HG03575 (cell line): ENCODE measurements around the gene THOC7.

Source experiments
- ATAC-seq: cut with Tn5 transposase; IDR thresholded peaks from one replicate; pipeline ENCODE4 v1.9.1; 2021; ENCODE audit not compliant: unreplicated experiment, insufficient number of reproducible peaks, low FRiP score; ENCODE audit errors: extremely low read depth

Gene THOC7

DNA sequence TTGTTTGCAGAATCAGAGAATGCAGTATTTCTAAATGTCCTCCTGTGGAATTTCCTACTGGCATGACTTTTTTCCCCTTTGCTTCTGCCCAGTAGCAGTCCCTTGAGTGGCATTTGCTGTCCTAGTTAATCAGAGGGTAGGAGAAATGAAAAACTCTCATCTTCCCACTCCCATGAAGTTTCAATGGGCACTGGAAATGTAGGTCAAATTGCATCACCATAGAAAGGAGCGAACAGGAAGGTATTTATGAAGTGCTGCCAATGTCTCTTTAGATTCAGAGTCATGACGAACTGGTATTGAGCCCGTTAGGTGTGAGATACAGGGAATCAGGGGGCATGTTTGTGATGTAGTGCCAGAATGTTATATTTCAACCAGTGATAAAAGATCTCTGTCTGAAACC, 23.3 kb upstream of the THOC7 start:
- ATAC-seq, result no peak

DNA sequence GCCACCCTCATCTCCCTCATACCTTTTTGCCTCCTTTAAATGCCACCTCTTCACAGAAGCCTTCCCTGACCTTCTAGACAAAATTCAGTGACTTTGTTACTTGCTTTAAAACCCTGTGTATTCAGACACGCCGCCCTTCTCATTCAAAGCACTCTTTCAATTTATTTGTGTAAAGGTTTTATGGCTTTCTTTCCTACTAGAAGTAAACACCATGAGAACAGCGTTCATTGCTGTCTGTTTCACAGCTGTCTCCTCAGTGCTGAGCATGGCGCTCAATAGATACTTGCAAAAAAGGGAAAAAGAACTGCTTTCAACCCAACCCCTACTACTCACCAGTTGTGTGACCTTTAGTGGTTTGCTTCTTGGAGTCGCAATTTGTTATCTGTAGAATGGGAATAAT, 17.0 kb upstream of the THOC7 start:
- no peak for ATAC-seq

DNA sequence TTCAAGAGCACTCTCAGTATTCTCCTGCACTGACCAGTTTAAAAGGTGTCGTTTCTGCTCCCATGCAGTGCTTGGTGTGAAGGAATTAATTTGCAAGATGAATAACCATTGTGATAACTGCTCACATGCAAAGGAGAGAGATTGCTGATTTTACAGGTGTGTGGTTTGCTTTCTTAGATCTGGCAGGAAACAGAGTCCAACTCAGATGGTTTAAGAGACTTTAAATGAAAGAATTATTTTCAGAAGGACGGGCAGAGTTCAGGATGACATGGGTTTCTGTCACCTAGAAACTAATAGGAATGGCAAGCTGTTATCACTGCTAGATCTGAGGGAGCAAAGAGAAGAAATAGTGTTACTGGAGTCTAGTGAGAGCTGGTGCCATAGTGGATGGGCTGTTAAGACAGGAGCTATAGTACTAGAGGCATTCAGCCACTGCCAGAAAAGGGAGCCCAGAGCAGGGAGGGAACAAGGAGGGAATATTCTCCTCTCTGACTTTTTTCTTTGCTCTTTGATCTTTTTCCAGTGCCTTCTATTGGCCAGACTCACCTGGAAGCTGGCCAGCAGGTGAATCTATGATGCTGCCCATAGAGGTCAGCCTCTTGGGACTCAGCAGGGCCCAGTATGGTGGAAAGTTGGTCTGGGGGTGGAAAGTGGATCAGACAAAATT, 14.9 kb upstream of the THOC7 start:
- ATAC-seq, result no peak

DNA sequence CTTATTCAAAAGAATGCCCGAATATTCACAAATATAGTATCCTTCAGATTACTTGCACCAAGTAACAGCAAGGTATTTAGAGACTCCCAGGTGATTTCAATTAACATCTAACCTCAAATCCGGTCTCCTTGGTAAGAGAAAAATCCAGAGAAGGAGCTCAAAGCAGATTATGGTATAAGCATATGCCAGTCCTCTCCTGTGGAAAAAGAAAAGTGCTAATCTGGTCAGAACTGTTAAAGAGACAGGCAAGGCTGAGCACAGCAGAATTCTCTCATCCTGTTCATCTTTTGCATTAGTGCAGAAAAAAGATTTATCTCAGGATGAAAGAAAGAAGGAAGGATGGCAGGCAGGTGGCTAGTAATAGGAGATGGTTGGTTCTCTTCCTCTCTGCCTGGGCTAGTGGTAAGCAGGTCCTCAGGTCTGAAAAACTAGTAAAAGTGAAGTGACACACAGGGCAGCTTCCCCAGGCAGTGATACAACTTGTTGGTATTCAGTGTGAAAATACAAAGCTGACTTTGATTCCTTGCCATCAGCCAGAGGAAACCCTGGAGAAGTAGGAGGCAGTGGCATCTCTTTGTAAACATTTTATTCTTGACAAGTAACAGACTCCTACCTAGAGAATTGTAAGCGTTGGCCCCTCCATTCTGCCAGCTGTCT, 14.3 kb upstream of the THOC7 start:
- ATAC-seq, result no peak

DNA sequence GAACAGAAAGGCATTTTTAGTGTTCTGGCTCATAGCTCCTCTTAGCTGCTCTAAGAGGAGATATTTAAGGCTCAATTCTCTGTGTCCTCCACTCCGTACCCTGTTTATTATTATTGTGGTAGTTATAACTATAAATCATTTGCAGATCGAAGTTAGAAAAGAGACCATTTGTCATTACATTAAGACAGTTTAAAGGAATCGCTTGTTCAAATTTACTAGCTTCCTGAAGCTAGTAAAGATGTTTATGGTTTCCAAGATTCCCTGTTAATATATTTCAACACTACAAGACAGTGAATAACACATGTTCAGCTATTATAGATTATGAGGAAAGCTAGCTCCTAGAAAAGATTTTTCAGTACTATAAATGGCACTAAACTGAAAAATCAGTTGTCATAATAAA, 12.7 kb upstream of the THOC7 start:
- ATAC-seq, result no peak

DNA sequence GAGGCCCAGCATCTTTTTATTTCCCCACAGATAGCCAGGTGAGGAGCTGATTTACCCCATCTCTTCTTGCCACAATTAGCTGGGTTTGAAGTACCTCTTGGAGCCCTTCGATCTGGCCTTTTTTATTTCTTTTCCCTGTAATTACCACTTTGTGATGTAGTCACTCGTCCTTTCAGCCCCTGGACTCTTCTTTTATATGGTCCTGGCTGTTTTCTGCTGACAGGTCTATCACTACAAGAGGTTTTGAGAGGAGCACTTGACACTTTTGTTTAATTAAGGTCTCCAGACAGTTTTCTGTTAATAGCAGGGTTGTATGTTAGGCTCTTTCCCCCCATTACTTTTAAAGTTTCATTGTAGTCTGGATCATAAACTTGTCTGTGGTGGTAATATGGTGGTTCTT, 11.9 kb upstream of the THOC7 start:
- ATAC-seq, result no peak

DNA sequence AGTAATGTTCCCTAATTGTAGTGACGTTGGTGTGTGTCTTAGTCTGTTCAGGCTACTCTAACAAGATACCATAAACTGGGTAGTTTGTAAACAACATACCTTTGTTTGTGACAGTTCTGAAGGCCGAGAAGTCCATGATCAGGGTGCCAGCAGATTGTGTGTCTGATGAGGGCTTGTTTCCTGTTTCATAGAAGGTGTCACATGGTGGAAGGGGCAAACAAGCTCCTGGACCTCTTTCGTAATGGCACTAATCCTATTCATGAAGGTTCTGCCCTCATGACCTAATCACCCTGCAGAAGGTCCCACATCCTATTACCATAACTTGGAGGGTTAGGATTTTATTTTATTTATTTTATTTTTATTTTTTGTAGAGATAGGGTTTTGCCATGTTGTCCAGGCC, 11.2 kb upstream of the THOC7 start:
- ATAC-seq, result no peak

DNA sequence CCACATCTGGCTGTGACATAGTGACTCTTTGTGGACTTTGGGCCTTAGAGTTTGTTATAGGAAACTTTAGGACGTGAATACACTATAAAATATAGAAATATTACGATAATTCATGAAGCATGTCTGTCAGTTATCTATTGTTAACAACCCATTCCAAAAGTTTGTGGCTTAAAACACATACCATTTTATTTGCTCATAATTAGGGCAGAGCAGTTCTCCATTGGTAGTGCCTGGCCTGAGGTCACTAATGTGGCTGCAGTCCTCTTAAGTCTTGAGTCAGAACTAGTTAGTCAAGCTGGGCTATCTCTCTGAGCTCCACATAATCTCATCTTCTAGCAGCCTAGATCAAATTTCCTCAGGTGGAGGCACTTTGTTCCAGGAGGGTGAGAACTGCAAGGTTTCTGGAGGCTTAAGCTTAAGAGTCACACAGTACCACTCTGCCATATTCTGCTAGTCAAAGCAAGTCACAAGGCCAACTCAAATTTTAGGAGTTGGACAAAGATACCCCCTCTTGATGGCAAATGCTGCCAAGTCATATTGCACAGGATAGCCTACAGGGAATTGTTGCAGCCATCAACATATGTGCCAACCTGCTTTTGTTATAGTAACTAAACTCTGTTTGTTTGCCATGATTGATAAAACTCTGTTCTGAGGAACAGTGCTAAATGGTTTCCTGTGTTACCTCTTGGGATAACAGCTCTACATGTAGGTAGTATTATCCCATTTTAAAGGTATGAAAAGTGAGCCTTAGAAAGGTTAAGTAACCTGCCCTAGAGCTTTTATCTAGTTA, 8.7 kb upstream of the THOC7 start:
- ATAC-seq, result no peak

DNA sequence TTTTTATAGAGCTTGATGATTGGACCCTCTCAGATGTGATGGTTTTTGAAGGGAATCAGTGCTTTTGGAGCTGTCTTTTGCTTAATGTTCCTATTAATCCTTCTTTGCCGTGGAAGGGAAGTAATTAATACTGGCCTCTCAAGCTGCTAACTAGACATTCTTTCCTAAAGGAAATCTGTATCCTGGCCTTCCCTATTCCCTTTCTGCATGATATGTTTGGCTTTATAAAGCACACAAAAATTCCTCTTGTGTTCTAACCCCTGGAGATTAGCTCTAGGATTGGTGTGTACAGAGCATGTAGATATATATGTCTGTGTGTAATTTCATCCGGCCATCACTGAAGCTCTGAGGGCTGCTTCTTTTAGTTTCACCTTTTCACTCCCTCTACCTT, 7.0 kb upstream of the THOC7 start:
- ATAC-seq, result no peak

DNA sequence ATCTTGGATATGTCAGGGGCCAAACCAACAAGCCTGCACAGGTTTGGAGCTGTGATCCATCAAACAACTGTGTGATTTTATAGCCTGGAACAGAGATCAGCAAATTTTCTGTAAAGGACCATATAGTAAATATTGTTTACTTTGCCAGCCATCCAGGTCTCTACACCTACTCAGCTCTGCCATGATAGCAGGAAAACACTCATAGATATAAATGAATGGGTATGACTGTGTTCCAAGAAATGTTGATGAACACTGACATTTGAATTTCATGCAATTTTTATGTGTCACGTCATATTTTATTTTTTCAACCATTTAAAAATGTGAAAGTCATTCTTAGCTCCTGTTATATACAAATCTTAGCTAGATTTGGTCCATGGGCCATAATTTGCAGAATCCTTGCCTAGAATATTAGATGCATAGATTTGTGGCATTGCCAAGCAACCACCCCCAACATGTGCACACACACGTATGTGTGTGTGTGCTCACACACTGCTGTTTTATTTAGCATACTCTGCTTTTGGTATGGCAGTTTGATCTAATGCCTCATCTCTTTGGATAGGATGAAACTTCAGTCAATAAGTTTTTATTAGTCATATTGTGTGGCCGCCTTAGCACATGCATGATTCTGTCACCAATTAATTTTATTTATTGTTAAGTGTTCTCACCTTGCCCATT, 6.5 kb upstream of the THOC7 start:
- ATAC-seq, result no peak

DNA sequence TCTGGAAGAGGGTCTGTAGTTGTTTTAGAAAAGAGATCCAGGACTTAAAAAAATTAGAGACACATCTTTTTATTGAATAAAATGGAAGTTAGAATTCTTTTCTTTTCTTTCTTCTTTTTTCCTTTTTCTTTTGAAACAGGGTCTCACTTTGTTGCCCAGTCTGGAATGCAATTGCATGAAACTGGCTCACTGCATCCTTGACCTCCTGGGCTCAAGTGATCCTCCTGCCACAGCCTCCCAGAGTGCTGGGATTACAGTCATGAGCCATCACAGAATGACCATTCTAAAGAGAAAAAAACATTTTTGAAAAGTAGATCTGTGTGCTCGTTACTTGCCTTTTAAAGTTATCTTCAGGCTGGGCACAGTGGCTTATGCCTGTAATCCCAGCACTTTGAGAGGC, 3.6 kb upstream of the THOC7 start:
- no peak for ATAC-seq

DNA sequence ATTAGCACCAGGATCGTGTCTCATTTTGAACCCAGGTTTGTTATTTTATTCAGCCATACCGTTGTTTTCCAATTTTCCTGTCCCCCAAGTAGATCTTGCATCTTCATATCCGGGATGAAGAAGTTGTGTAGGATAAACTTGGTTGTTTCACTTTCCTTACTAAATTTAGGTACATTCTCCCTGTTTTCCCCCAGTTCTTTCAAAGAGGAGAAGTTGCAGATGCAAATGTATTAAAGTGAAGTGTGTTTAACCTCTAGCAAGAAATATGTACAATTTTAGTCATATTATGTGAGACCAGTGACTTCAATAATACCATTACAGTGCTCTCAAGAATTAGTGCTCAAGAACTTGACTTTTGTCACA, 1.3 kb upstream of the THOC7 start:
- ATAC-seq, result no peak

DNA sequence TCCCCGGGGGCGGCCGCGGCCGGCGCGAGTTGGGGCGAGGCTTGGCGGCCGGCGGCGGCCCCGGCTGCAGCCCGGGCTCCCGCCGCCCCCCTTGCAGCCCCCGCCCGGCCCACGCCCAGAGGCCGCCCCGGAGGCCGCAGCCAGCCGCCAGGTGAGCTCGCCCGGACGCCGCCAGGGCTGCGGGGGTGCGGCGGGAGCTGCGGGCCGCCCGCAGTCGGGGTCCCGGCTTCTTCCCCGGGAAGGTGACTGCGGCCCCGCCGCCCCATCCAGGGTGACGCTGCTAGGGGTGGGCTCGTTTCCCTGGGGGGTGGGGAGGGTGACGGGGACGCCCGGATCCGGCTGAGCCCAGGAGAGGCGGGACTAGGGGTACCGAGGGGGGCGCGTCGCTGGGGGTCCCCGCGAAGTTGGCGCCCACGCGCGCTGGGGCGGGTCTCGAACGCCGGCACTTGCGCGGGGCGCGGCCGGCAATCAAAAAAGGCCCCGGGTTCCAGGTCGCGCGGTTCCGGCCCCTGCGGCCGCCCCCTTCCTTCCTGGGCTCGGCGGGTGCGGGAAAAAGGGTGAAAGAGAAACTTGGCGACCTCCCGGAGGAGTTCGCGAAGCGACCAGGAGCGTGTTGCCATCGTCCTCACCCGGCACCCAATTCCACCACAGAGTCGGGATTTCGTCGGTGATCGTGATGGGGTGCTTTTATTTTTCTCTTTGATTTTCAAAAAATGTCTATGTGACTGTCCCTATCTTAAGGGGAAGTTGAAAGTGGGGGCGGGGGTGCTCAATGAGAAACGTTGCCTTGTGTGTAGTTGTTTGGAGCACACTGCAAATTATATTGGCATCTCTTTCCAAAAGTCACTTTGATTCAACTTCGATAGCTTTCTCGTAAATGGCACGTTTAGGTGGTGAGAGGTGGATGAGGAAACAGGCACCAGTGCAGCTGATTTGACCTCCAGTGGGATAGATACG, 681 bp upstream of the THOC7 start:
- ATAC-seq, result no peak

DNA sequence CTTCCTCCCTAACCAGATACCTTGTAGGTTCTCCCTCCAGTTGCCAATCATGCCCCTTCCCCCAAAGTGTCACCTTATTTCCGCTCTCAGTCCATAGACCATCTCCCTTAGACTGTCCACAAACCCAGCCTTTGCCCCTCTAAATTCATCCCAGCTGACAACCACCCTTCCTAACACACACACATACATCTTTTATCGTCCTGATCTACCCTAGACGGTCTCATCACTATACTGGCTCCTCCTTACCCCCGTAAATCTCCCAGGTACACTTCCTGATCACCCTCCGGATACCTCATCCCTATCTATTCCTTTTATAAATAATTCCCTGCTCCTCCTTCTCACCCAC, 828 bp downstream of the THOC7 start:
- ATAC-seq, result no peak

DNA sequence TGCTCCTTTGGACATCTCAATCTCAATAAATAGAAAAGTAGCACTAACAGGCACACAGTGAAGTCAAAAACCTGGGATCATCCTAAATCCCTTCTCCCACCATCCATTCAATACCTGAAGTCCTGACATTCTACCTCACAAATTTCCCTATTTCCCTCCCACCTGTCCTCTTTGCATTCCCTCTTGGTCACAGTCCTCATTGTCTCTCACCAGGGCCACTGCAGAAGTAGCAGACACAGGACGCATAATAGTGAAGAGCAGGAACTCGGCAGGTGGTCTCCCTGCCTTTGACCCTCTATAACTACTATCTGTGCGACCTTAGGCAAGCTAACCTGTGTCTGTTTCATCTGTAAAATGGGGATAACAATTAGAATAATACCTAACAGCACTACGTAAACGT, 2.3 kb downstream of the THOC7 start:
- ATAC-seq, result no peak

DNA sequence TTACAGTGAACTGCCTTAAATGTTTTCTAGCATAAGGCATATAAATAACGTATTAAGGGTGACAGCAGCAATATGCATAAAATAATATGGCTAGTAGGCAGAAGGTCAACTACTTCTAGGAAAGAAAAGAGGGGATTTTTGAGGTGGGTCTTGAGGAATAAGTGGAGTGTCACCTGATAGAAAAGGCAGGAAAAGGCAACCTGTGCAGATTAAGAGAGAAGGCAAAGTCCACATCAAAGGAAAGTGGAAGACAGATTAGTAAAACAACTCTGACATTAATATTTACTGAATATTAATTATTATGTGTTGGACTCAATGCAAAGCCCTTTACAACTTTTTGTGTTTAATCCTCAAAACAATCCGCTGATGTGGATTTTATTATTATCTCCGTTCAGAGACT, 2.8 kb downstream of the THOC7 start:
- no peak for ATAC-seq

DNA sequence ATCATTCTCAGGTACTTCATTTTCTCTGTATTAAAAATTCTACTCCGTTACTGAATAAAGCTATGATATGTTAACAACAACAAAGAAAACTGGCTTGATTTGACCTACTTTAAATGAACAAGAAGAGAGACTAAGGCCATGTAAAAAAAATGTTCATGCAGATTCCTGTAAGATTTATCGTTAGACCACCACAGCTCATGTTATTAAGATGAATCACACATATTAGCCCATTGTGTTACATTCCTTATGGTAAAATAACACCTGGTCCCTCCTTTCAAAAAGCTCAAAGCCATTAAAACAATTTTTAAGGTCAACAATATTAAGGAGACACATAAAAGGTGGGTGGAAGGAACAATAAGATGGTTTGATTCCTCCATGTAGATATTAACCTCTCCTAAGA, 6.3 kb downstream of the THOC7 start:
- no peak for ATAC-seq

DNA sequence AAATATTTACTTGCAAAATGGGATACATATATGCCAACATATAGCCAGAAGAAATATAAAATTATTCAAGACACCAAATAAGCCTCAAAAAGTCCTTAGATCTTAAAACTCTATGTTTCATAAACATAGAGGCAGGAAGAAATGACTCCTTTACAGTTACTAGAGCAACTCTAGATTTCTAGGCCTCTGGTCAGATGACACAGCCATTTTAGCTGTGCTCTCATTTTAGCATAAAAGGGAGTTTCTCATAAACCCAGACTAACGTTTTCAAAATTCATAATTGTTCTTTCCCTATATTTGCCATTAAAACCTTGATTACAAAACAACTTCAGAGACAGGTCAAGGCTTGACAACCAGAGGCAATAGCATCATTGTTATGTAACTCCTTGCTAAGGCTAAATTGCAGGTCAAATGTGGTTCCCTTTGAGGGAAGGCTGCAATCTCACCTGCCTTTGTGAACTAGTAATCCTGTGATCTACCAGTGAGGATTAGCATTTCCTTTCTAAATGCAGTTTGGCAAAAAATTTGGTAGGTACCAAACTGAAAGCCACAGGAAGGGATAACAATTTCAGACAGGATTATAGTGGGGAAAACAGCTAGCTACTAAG, 8.2 kb downstream of the THOC7 start:
- ATAC-seq, result no peak

DNA sequence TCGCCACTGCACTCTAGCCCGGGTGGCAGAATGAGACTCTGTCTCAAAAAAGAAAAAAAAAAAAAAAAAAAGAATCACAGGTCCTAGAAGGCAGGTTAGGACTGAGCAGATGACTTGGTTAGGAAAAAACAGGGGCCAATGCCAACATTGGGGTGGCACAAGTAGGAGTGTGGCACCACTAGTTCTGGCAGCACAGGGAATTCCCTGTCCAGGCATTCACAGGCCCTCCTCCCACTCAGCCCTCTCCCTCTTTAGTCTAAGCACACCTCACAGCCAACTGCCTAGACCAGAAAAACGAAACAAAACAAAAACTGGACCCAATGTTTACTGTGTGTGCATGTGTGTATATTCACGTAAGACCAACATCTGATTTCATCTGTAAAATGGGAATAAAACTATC, 10.5 kb downstream of the THOC7 start:
- ATAC-seq, result no peak
